Measurements from ENCODE around the gene KRTAP1-1. TPM values are rescaled to one million over a fixed set of nuclear protein-coding genes. Genes with fewer than 3 reads are reported as not detected.
"Not testable (repeated sequence)": the region's sequence is repeated elsewhere in the genome, so short reads cannot be mapped to it uniquely, and the experiment has no call there.

The KRTAP1-1 gene
- total RNA-seq, 1 donor from 2014 or later = not detected

GRCh38 chr17:41042953-41043352 is 1.7 kb upstream of the KRTAP1-1 start:
- intact Hi-C loops (cut with micrococcal nuclease) = no loop called here
- Mint-ChIP-seq H3K4me1 (no peaks in the 10 kb centered on the region), H3K27me3 (peaks cover 13% of the 10 kb centered on the region), H3K4me3 (no peak overlapping the region), H3K9me3 (no peaks in the 10 kb centered on the region), H3K36me3 (ENCODE audit: low read depth) (no peaks in the 10 kb centered on the region), H3K27ac (no peak overlapping the region)
- DNase-seq = no peak

- DNase-seq = no peak
- Mint-ChIP-seq H3K4me1 (no peaks in the 10 kb centered on the region), H3K9me3 (no peaks in the 10 kb centered on the region), H3K4me3 (no peak overlapping the region), H3K36me3 (ENCODE audit: low read depth) (no peaks in the 10 kb centered on the region), H3K27ac (no peak overlapping the region), H3K27me3 (peaks cover 10% of the 10 kb centered on the region)
- intact Hi-C loops (cut with micrococcal nuclease) = no loop called here
These were observed 3.3 kb downstream of the KRTAP1-1 start for GRCh38 chr17:41037853-41038350.

- H3K9me3 Mint-ChIP-seq; H3K27ac Mint-ChIP-seq; H3K4me1 Mint-ChIP-seq; H3K36me3 Mint-ChIP-seq (ENCODE audit: low read depth); DNase-seq; intact Hi-C loops (cut with micrococcal nuclease); H3K4me3 Mint-ChIP-seq: not testable (repeated sequence)
- H3K27me3 Mint-ChIP-seq = peaks cover 18% of the 10 kb centered on the region
These were observed 6.8 kb downstream of the KRTAP1-1 start, which contains the start of gene KRTAP1-3 for GRCh38 chr17:41034346-41034935. TSS of gene KRTAP1-3 (minus strand) at chr17:41034874. CDS start at chr17:41034821, 53 bp downstream.

GRCh38 chr17:41029633-41030245 is 11.5 kb downstream of the KRTAP1-1 start, which contains the start of gene KRTAP1-4:
TSS of gene KRTAP1-4 (minus strand) at chr17:41030195. CDS start at chr17:41030078, 117 bp downstream.
- H3K4me1 Mint-ChIP-seq = no peaks in the 10 kb centered on the region
- H3K27me3 Mint-ChIP-seq = peaks cover 20% of the 10 kb centered on the region
- H3K27ac Mint-ChIP-seq = no peak within 1 kb of the TSS
- H3K9me3 Mint-ChIP-seq = no peaks in the 10 kb centered on the region
- DNase-seq = no peak
- no peak within 1 kb of the TSS for H3K4me3 Mint-ChIP-seq
- intact Hi-C loops (cut with micrococcal nuclease) = no loop called here
- H3K36me3 Mint-ChIP-seq (ENCODE audit: low read depth) = no peaks in the 10 kb centered on the region

GRCh38 chr17:41026715-41027471 is 14.4 kb downstream of the KRTAP1-1 start, which contains the start of gene KRTAP1-5:
TSS of gene KRTAP1-5 (minus strand) at chr17:41027208. CDS start at chr17:41027155, 53 bp downstream.
- H3K27me3 Mint-ChIP-seq = peaks cover 20% of the 10 kb centered on the region
- H3K27ac Mint-ChIP-seq = no peak within 1 kb of the TSS
- no peaks in the 10 kb centered on the region for H3K4me1 Mint-ChIP-seq
- H3K36me3 Mint-ChIP-seq (ENCODE audit: low read depth) = no peaks in the 10 kb centered on the region
- H3K4me3 Mint-ChIP-seq = no peak within 1 kb of the TSS
- DNase-seq = no peak
- H3K9me3 Mint-ChIP-seq = no peaks in the 10 kb centered on the region
- intact Hi-C loops (cut with micrococcal nuclease) = no loop called here

- intact Hi-C loops (cut with micrococcal nuclease) = no loop called here
- no peak for DNase-seq
- no peaks in the 10 kb centered on the region for H3K36me3 Mint-ChIP-seq (ENCODE audit: low read depth)
- H3K27me3 Mint-ChIP-seq = peaks cover 10% of the 10 kb centered on the region
- no peaks in the 10 kb centered on the region for H3K9me3 Mint-ChIP-seq
- no peaks in the 10 kb centered on the region for H3K4me1 Mint-ChIP-seq
- H3K4me3 Mint-ChIP-seq = no peak overlapping the region
- no peak overlapping the region for H3K27ac Mint-ChIP-seq
These were observed 16.6 kb downstream of the KRTAP1-1 start for GRCh38 chr17:41024697-41025096.

- no peaks in the 10 kb centered on the region for H3K9me3 Mint-ChIP-seq
- H3K36me3 Mint-ChIP-seq (ENCODE audit: low read depth) = no peaks in the 10 kb centered on the region
- no peaks in the 10 kb centered on the region for H3K4me1 Mint-ChIP-seq
- intact Hi-C loops (cut with micrococcal nuclease) = no loop called here
- no peak for DNase-seq
- no peak overlapping the region for H3K4me3 Mint-ChIP-seq
- peaks cover 10% of the 10 kb centered on the region for H3K27me3 Mint-ChIP-seq
- no peak overlapping the region for H3K27ac Mint-ChIP-seq
These were observed 20.9 kb downstream of the KRTAP1-1 start for GRCh38 chr17:41020336-41020735.

- Mint-ChIP-seq H3K27ac (no peak overlapping the region), H3K4me1 (no peaks in the 10 kb centered on the region), H3K27me3 (peaks cover 9% of the 10 kb centered on the region), H3K36me3 (ENCODE audit: low read depth) (no peaks in the 10 kb centered on the region), H3K9me3 (no peaks in the 10 kb centered on the region), H3K4me3 (no peak overlapping the region)
- intact Hi-C loops (cut with micrococcal nuclease) = no loop called here
- no peak for DNase-seq
These were observed 21.8 kb downstream of the KRTAP1-1 start for GRCh38 chr17:41019415-41019814.

- no peak overlapping the region for H3K27ac Mint-ChIP-seq
- no peaks in the 10 kb centered on the region for H3K4me1 Mint-ChIP-seq
- DNase-seq = no peak
- peaks cover 8% of the 10 kb centered on the region for H3K27me3 Mint-ChIP-seq
- H3K9me3 Mint-ChIP-seq = no peaks in the 10 kb centered on the region
- H3K36me3 Mint-ChIP-seq (ENCODE audit: low read depth) = no peaks in the 10 kb centered on the region
- intact Hi-C loops (cut with micrococcal nuclease) = no loop called here
- no peak overlapping the region for H3K4me3 Mint-ChIP-seq
These were observed 22.7 kb downstream of the KRTAP1-1 start for GRCh38 chr17:41018541-41018940.

GRCh38 chr17:41016578-41017215 is 24.6 kb downstream of the KRTAP1-1 start:
- no peak overlapping the region for H3K27ac Mint-ChIP-seq
- H3K4me1 Mint-ChIP-seq = no peaks in the 10 kb centered on the region
- H3K36me3 Mint-ChIP-seq (ENCODE audit: low read depth) = no peaks in the 10 kb centered on the region
- no peak overlapping the region for H3K4me3 Mint-ChIP-seq
- no peak for DNase-seq
- peaks cover 8% of the 10 kb centered on the region for H3K27me3 Mint-ChIP-seq
- H3K9me3 Mint-ChIP-seq = no peaks in the 10 kb centered on the region
- intact Hi-C loops (cut with micrococcal nuclease) = no loop called here

- no peaks in the 10 kb centered on the region for H3K36me3 Mint-ChIP-seq (ENCODE audit: low read depth)
- intact Hi-C loops (cut with micrococcal nuclease) = no loop called here
- H3K27me3 Mint-ChIP-seq = peaks cover 10% of the 10 kb centered on the region
- no peak for DNase-seq
- no peaks in the 10 kb centered on the region for H3K4me1 Mint-ChIP-seq
- H3K4me3 Mint-ChIP-seq = no peak overlapping the region
- no peak overlapping the region for H3K27ac Mint-ChIP-seq
- H3K9me3 Mint-ChIP-seq = no peaks in the 10 kb centered on the region
These were observed 25.8 kb downstream of the KRTAP1-1 start for GRCh38 chr17:41015454-41015853.

GRCh38 chr17:41013606-41014005 is 27.6 kb downstream of the KRTAP1-1 start:
- H3K36me3 Mint-ChIP-seq (ENCODE audit: low read depth) = no peaks in the 10 kb centered on the region
- peaks cover 10% of the 10 kb centered on the region for H3K27me3 Mint-ChIP-seq
- no peak overlapping the region for H3K27ac Mint-ChIP-seq
- intact Hi-C loops (cut with micrococcal nuclease) = no loop called here
- DNase-seq = no peak
- H3K4me1 Mint-ChIP-seq = no peaks in the 10 kb centered on the region
- no peaks in the 10 kb centered on the region for H3K9me3 Mint-ChIP-seq
- H3K4me3 Mint-ChIP-seq = no peak overlapping the region

- Mint-ChIP-seq H3K4me1 (no peaks in the 10 kb centered on the region), H3K27ac (no peak overlapping the region), H3K9me3 (no peaks in the 10 kb centered on the region), H3K27me3 (peaks cover 10% of the 10 kb centered on the region), H3K4me3 (no peak overlapping the region), H3K36me3 (ENCODE audit: low read depth) (no peaks in the 10 kb centered on the region)
- DNase-seq = no peak
- intact Hi-C loops (cut with micrococcal nuclease) = no loop called here
These were observed 28.1 kb downstream of the KRTAP1-1 start for GRCh38 chr17:41013181-41013580.

Measured in activated CD4-positive, alpha-beta T cell treated with anti-CD3 and anti-CD28 coated beads, Interleukin-2, amount 10 ng/mL, durations not matched to agents 24 days and 14 days (primary cell).